Uterus (tissue), 4 donors: Measurements from ENCODE around the gene TOLLIP. TPM values are rescaled to one million over a fixed set of nuclear protein-coding genes. Genes with fewer than 3 reads are reported as not detected.

Experiments used
- DNase-seq, 2 donors: peaks; one replicate each; pipeline ENCODE4 v3.0.0-alpha.2; 2019 to 2020
- H3K27ac ChIP-seq, 2 donors: fragments of 200-600 bp; sonication (generic); 1 replicate in 1 of 2; 2 replicates in 1 of 2; pipeline ENCODE4 v1.5.1; 2016 to 2018
- H3K27me3 ChIP-seq, 2 donors: fragments of 200-600 bp; sonication (generic); one replicate each; pipeline ENCODE4 v1.5.1; 2018 to 2019; ENCODE audit warnings: control low read depth in 1 of 2
- H3K36me3 ChIP-seq, 2 donors: fragments of 200-600 bp; sonication (generic); one replicate each; pipeline ENCODE4 v1.5.1; 2019; ENCODE audit warnings: control low read depth in 1 of 2
- H3K4me1 ChIP-seq, 2 donors: fragments of 200-600 bp; sonication (generic); one replicate each; pipeline ENCODE4 v1.5.1; 2018 to 2019; ENCODE audit warnings: control low read depth in 1 of 2
- H3K4me3 ChIP-seq, 2 donors: fragments of 200-600 bp; sonication (generic); 1 replicate in 1 of 2; 2 replicates in 1 of 2; pipeline ENCODE4 v1.5.1; 2018 to 2019; ENCODE audit warnings: mild to moderate bottlenecking in 1 of 2
- H3K9me3 ChIP-seq, 2 donors: fragments of 200-600 bp; sonication (generic); one replicate each; pipeline ENCODE4 v1.5.1; 2019; ENCODE audit warnings: control low read depth in 1 of 2
- POLR2A ChIP-seq, 2 donors: fragments of 450-650 bp; IDR thresholded peaks; one replicate each; pipeline ENCODE4 v1.6.1; 2016; ENCODE audit warnings: antibody characterized with exemption in 2 of 2, mild to moderate bottlenecking in 1 of 2, moderate library complexity in 1 of 2
- intact Hi-C: fragments of 100-400 bp; cut with DNase I; formaldehyde crosslinking; loops from one replicate; pipeline ENCODE4 v1.15.1; 2023; ENCODE audit warnings: low total_unique reads
- total RNA-seq, 4 donors: library from RNA; depleted of rRNA in 3 of 4; stranded (reverse); fragments of >200 nt in 3 of 4; gene quantifications; one replicate each; pipeline versions ENCODE4 v1.1.0 to v1.2.4, GENCODE V29; 2014 to 2023
- TF ChIP-seq, protein P1 (sequence below), 4 experiments: fragments of 200-600 bp in 2 of 4; fragments of 450-650 bp in 2 of 4; sonication (generic) in 2 of 4; IDR thresholded peaks; one replicate each; pipeline ENCODE4 v1.5.1; 2016 to 2019; ENCODE audit warnings: antibody characterized with exemption in 4 of 4, mild to moderate bottlenecking in 2 of 4, moderate library complexity in 1 of 4
- donor health status: DM: yes; HTN: yes; CAD: no.

Gene TOLLIP
- total RNA-seq, 4 donors from 2014 or later = 5.9 to 86.8 (median 36.2) TPM

GRCh38 chr11:1287928-1288327, 21.5 kb downstream of the TOLLIP start:
- intact Hi-C loops = no loop called here
- no peak for DNase-seq
- Histone ChIP-seq H3K36me3 (no peaks in the 10 kb centered on the region), H3K4me1 (no peaks in the 10 kb centered on the region), H3K27me3 (no peaks in the 10 kb centered on the region), H3K4me3 (no peak overlapping the region), H3K27ac (no peak overlapping the region), H3K9me3 (no peaks in the 10 kb centered on the region)
- TF ChIP-seq, protein P1, sequence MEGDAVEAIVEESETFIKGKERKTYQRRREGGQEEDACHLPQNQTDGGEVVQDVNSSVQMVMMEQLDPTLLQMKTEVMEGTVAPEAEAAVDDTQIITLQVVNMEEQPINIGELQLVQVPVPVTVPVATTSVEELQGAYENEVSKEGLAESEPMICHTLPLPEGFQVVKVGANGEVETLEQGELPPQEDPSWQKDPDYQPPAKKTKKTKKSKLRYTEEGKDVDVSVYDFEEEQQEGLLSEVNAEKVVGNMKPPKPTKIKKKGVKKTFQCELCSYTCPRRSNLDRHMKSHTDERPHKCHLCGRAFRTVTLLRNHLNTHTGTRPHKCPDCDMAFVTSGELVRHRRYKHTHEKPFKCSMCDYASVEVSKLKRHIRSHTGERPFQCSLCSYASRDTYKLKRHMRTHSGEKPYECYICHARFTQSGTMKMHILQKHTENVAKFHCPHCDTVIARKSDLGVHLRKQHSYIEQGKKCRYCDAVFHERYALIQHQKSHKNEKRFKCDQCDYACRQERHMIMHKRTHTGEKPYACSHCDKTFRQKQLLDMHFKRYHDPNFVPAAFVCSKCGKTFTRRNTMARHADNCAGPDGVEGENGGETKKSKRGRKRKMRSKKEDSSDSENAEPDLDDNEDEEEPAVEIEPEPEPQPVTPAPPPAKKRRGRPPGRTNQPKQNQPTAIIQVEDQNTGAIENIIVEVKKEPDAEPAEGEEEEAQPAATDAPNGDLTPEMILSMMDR (IDR thresholded peaks at IDR 0.05) = no peak
- TF ChIP-seq POLR2A (IDR thresholded peaks at IDR 0.05) = no peak

GRCh38 chr11:1285876-1286275, 23.6 kb downstream of the TOLLIP start:
- no peaks in the 10 kb centered on the region for H3K4me1 ChIP-seq
- H3K27ac ChIP-seq = no peak overlapping the region
- no peaks in the 10 kb centered on the region for H3K36me3 ChIP-seq
- TF ChIP-seq POLR2A (IDR thresholded peaks at IDR 0.05) = no peak
- TF ChIP-seq, protein P1 (IDR thresholded peaks at IDR 0.05) = no peak
- no peak for DNase-seq
- no peak overlapping the region for H3K4me3 ChIP-seq
- no peaks in the 10 kb centered on the region for H3K27me3 ChIP-seq
- intact Hi-C loops = no loop called here
- H3K9me3 ChIP-seq = no peaks in the 10 kb centered on the region

DNA sequence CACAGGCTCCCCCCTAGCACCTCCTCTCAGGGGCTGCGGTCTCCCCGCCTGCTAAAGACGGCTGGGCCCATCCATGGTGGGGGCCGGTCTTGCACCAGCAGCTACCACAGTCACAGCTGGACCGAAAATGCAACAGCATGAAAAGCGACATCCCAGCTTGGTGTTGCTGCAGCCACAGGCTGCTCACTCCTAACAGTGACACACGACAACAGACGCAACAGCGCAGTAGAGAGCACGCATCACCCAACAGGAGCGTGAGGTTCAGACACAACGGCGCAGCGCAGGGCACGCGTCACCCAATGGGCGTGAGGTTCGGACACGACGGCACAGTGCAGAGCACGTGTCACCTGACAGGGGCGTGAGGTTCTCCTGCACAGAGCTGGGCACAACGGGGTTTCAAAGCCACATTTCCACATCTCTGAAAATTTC, 24.1 kb downstream of the TOLLIP start:
- TF ChIP-seq, protein P1 (IDR thresholded peaks at IDR 0.05) = no peak
- no peak for TF ChIP-seq POLR2A (IDR thresholded peaks at IDR 0.05)
- H3K27me3 ChIP-seq = no peaks in the 10 kb centered on the region
- no peaks in the 10 kb centered on the region for H3K36me3 ChIP-seq
- no peaks in the 10 kb centered on the region for H3K4me1 ChIP-seq
- intact Hi-C loops = no loop called here
- DNase-seq = no peak
- no peaks in the 10 kb centered on the region for H3K9me3 ChIP-seq
- H3K27ac ChIP-seq = no peak overlapping the region
- H3K4me3 ChIP-seq = no peak overlapping the region

GRCh38 chr11:1283906-1284305, 25.5 kb downstream of the TOLLIP start:
- no peaks in the 10 kb centered on the region for H3K27me3 ChIP-seq
- H3K4me3 ChIP-seq = no peak overlapping the region
- TF ChIP-seq, protein P1 (IDR thresholded peaks at IDR 0.05) = no peak
- no peak for DNase-seq
- no peaks in the 10 kb centered on the region for H3K9me3 ChIP-seq
- H3K27ac ChIP-seq = no peak overlapping the region
- intact Hi-C loops = no loop called here
- H3K36me3 ChIP-seq = no peaks in the 10 kb centered on the region
- H3K4me1 ChIP-seq = no peaks in the 10 kb centered on the region

- Histone ChIP-seq H3K36me3 (no peaks in the 10 kb centered on the region), H3K4me1 (no peaks in the 10 kb centered on the region), H3K27ac (no peak overlapping the region), H3K9me3 (no peaks in the 10 kb centered on the region), H3K4me3 (no peak overlapping the region), H3K27me3 (no peaks in the 10 kb centered on the region)
- DNase-seq = no peak
- intact Hi-C loops = no loop called here
- no peak for TF ChIP-seq POLR2A (IDR thresholded peaks at IDR 0.05)
- TF ChIP-seq, protein P1 (IDR thresholded peaks at IDR 0.05) = no peak
Measured at GRCh38 chr11:1283091-1283511, 26.3 kb downstream of the TOLLIP start.
